GM15510 (cell line): ENCODE measurements around the gene TDP1.

ENCODE experiments used
- POLR2A ChIP-seq: IDR thresholded peaks from 3 replicates; pipeline ENCODE4 v1.6.1; 2011; ENCODE audit warnings: borderline replicate concordance; ENCODE audit not compliant: insufficient read length; ENCODE audit errors: extremely low read depth

The TDP1 gene

GRCh38 chr14:90091393-90091792 lies 135.7 kb downstream of the TDP1 start:
- no peak for TF ChIP-seq POLR2A

DNA sequence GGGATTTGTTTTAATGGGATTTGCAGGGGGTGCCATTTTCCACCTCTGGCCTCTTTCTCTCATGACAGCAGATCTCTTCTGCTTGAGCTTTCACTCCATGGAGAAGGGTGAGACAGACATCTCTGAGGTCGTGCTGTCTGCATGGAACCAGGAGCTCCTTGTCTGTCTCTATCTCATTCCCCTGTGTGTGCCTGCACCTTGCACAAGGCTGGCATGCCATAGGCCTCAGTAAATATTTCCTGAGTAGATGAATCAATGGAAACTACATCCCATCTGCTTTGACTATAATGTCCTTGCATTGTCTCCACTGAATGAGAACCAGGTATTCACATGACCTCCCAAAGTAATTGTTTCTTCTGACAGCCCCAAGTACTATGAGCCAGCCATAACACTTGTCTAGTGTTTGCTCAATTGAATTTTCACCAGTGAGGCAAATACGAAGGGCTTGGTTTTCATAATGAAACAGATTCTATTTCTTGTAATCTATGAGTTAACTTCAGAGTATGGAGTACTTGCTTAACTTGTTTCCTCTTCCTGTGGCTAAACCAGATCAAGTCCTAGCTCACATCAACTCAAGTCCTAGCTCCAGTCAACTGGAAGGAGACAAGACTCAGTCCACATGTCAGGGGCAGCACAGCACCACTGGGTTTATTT lies 138.3 kb downstream of the TDP1 start:
- TF ChIP-seq POLR2A = no peak
